CD4-positive, alpha-beta T cell treated with Interleukin-21 for 1 hour (primary cell): ENCODE data around the gene SIM2.

ENCODE experiments used
- DNase-seq: peaks from one replicate; pipeline ENCODE4 v3.0.0-alpha.2; 2020

SIM2 gene

DNA sequence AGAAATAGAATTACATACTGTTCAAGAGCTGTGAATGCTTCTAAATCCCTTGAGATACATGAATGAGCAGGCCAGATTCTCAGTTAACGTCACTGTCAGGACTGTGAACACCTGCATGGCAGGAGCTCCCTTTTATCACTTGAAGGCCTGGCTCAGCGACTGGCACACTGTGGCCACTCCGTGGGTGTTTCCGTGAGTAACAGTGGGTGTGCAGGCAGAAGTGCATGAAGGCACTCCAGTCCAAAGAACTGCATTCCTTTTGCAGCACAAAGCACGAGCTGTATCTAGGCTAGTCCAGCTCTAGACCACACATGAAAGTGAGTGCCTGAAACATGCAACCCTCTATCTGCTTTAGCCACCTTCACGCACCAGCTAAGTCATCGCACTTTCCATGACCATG is 9.6 kb upstream of the SIM2 start:
- DNase-seq, result no peak

DNA sequence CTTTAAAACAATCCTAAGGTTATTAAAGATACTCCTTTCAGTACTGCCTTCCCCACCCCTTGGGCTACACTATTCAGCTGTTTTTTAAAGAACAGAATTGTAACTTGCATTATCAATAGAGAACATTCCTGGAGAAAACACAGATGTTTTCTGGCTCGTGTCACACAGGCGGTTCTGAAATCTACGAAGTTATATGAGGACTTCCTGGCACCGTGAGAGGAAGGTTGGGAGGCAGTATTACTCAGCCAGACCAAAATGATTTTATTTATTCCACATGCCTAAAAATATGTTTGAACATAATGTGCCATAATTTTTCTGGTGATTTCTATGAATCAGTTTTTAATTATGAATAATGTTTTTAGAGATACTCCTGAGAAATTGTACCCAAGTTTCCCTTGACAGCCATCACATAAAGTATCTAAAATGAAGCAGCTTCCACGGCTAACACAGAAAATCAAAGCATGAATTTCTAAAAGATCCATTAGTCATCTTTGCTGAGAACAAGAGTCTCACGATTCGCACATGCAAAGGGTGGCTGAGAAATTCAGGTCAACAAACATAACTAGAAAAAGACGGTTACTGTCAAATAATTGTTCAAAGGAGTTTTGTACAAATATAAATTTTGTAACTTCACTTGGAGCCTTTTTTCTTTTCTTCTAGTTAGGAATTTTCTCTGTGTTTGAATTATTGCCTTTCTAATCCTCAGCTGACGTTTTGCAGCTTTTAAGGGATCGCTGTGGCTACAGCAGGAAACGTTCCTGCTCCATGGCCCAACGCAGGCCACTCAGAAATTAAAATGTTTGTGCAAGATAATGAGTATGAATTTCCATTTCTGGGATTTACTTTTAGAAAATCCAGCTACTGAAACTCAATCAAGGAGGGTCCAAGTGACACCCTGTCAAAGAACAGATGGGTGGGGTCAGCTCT is 8.0 kb upstream of the SIM2 start:
- no peak for DNase-seq

DNA sequence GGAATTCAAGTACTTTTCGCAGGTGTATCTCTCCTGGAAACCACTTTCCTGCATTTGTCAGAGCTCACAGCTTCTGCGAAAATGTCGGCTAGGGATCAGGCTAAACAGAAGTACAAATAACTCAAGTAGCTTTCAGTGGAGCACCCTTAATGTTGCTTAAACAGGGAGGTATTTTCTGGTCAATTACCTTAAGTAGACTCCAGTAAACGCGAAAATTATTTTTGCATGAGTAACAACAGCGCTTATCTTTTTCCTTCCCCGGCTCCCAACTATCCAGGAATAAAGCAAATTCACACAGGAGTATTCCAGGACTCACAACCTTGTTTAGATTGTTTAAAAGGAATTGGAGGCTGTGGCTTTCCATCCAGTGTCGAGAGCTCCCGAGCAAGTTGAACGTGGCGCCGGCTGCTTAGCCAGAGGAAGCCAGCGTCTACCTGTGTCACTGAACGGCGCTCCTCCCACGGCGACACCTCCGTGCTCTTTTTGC is 7.3 kb upstream of the SIM2 start:
- no peak for DNase-seq

DNA sequence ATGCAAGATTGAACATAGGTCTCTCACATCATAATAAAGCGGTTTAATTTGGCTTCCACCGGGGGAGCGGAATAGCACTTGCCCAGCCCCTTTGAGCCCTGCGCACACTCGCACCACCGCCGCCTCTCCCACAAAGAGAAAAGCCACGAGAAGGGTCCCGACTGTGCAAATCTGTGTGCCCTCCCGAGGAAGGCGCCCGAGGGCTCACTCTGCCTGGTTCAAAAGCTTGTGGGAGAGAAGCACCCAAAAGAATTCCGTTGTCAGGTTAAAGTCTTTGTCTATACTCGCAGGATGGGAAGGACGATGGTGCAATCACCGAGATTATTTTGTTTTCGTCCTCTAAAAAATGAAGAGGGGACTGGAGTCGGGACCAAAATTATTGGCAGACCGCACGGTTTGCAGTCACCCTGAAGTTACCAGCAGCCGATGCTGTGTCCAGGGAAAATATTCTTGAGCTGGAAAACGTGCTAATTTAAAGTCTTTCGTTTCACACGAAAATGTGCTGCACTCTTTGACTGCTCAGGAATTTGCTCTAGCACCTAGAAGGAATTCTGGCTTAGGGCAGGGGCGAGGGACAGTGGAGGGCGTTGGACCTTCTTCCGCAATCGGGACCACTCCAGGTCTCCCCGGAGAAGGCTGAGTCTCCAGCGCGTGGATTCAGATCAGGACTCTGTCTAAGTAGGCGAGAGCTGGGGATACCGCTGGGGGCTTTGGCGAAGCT is 6.6 kb upstream of the SIM2 start:
- DNase-seq, result no peak

DNA sequence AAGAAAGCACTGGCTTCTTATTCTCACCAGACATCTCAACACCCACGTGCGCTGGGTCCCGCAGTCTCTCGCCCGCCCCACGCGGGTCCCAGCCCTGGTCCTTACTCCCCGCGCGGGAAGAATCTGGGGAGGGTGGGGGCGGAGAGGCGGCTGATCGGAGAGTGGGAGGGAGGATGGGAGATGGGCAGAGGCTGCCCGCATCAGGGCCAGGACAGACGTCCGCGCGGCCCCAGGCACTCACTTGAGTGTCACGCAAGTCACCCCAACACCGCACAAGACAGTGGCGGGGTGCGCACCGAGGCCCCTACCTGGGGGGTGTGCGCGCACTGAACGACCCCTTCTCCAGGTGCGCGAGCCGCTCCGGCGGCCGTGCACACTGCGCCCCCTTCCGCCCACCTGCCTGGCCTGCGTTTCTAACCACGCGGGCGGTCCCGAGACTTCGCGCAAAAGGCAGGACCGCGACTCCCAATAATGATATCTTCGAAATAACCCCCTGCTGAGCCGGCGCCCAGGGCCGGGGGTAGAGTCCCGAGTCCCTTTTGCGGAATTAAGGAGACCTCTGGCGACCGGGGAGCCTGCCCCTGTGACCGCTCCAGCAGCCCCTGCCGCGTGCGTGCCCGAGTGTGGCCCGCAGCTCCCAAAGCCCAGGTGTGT is 6.0 kb upstream of the SIM2 start:
- DNase-seq, result no peak

DNA sequence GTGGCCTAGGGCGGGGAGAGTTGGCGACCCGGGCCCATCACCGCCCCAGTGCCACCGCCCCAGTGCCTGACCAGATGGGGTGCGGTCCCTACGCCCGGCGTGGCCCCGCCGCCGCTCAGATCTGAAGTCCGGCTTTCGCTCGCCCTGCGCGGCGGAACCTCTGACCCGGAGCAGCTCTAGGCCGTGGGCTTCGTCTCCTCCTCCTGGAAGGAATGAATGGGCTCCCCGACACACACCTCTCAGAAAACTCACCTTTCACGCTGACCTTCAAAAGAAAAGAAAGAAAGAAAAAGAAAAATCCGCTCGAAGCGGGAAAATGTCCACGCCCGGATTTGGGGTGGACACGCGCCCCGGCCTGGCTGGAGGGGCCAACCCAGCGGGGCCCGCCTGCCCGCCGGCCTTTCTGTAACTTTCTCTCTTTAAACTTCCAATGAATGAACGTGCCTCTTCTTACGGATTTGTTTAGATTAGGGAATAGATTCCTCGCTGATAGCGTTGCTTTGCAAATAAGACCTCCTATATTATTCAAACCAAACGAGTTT is 5.4 kb upstream of the SIM2 start:
- no peak for DNase-seq

DNA sequence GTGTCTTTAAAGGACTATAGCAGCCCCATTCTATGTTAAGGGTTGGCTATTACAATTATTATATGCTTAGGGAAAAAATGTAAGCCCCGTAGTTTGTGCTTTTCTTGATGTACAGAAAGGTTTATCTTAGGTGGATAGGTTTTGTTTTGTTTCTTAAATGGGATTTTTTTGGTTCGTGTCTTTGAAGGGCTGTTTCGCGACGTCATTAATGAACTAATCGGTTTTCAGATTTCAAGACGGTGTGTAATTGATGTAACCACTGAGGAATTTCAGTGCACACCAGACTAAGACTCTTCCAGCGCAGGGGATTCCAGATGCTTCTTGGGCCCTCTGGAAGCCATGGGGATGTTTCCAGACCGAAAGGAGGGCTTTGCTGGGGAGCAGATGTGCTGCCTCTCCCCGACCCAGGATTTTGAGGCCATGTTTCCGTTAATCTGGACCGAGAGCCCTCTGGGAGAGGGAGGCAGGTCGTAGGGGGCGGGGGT is 4.8 kb upstream of the SIM2 start:
- DNase-seq, result no peak

DNA sequence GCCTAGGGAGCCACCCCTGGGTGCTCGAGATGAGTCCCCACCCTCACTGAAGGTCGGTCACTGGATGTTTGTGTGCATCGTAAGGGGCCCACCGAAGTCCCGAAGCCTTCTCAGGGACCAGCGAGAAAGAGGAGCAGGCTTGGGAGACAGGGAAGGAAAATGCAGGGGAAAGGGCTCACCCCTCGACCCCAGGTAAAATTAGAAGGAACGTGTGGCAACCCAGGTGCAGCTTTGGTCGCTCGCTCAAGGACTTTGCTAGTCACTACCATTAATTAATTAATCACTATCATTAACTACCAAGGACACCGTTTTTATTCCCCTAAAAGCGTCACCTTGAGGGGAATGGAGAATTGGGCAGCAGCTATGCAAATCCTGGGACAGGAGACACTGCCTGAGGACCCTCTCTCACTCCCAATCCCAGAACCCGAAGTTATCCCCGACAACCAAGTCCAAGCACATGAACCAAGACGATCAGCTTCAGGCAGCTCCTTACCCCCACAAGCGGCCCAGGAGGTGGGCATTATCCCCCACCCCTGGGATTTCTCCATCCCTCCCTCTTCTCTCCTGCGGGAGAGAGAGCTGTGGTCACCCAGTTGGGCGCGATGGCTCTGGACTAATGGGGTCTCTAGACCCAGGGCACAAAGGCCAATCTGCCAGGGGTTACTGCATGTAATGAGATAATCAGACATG is 4.2 kb upstream of the SIM2 start:
- no peak for DNase-seq

DNA sequence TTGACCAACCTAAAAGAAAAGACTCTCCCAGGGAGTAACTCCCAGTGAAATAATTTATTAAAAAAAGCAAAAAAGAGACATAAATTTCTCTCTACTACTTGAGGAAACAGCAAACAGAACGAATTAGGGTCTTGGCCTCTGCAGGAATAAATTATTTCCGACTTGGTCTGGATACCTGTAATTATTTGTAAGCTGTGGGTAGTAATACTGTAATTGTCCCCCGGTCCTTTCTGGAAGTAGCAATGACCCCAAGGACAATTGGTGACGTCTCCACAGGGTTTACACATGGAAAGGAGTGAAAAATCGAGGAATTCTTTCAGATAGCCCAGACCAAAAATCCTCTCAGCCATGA is 3.7 kb upstream of the SIM2 start:
- no peak for DNase-seq

DNA sequence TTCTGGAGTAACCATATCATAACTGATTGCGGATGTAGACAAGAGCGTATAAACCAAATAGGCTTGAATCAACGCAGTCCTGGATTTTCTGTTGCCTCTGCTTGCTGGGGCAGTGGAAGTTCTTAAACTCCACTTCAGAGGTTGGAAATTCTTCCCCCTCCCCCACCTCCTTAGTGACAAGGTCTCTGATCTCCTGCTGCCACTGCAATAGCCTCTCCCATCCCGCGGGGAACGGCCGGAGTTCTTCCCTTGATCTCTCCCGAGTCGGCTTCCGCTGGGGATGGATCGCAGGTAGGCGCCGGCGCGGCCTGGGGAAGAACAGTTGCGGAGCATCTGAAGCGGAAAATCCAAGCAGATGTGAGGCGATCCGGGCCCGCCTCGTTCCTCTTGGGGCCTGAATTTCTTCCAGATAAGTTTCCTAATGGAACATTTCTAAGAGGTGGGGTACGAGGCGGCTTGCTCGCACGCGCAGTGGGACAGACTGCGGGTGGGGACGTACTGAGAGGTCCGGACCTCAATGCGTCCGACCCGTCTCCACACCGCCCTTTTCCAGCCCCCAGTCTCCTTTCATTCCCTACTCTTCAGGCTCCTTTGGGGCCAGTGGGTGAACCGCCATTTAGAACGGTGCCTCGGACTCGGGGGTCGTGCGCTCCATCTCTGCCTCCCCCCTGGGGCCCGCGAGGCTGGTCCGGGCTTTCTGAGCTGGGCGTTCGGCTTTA is 3.1 kb upstream of the SIM2 start:
- no peak for DNase-seq

DNA sequence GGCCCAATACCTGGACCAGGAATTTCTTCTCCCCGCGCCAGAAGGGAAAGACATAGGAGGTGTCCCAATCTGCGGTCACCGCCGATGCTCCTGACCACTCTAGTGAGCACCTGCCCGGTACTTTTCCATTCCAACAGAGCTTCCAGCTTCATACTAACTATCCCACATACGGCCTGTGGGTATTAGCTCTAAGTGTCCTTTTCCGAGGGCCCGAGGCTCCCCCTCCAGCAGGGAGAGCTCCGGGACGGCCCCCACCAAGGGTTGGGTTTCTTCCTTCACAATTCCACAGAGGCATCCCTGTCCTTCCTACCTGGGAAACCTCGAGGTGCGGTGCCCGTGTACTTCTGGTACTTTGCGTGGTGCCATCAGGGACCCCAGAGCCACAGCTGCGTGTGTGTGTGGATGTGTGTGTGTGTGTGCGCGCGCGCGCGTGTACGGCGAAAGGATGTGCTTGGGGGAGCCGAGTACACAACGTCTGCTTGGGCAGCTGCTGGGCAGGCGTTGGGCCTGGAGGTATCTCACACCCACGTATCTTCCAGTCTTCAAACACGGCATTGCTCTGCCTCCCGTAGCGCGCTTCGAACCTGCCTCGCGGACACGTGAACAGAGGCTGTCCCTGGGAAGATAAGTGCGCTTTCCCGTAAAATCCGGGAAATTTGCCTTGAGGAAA is 2.4 kb upstream of the SIM2 start:
- no peak for DNase-seq

DNA sequence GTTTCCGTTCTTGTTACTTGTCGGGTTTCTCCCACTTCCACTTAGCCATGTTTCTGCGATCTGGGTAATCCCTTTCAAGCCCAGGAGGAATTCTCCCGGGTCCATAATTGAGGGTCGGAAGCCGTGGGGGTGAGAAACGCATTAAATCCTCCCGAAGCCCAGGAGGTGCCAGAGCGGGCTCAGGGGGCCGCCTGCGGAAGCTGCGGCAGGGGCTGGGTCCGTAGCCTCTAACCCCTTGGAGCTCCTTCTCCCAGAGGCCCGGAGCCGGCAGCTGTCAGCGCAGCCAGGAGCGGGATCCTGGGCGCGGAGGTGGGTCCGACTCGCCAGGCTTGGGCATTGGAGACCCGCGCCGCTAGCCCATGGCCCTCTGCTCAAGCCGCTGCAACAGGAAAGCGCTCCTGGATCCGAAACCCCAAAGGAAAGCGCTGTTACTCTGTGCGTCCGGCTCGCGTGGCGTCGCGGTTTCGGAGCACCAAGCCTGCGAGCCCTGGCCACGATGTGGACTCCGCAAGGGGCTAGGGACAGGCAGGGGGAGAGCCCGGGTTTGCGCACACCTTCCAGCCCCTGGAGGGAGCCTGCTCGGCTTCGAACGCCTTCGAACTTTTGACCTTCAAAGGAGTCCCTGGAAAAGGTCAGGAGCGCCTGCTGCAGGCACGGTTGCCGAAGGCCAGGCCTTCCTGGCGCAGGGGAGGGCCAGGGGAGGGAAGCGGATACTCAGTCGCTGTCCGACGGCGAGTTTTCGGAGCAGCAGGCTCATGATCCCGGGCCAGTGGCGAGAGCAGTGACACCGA is 1.7 kb upstream of the SIM2 start:
- DNase-seq, result no peak

DNA sequence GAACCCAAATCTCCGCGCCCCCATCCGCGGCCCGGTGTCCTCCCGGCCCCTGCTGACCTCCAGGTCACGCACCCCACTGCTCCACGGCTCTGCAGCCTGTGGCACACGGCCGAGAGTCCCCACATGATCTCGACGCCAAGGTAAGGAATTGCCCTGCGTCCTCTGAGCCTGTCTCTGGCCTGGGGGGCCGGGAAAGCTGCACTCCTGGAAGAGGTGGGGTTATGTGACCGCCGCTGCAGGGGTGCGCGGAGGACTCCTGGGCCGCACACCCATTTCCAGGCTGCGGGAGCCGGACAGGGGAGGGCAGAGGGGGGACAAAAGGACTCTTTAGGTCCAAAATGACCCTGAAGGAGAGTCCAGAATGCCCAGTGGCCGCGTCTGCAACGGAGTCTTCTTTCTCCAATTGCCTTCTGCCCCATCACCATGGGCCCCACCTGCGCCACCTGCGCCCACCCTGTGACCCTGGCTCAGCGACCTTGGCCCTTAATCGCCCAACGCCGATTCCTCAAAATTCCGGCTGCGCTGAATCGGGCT is 997 bp upstream of the SIM2 start:
- no peak for DNase-seq

DNA sequence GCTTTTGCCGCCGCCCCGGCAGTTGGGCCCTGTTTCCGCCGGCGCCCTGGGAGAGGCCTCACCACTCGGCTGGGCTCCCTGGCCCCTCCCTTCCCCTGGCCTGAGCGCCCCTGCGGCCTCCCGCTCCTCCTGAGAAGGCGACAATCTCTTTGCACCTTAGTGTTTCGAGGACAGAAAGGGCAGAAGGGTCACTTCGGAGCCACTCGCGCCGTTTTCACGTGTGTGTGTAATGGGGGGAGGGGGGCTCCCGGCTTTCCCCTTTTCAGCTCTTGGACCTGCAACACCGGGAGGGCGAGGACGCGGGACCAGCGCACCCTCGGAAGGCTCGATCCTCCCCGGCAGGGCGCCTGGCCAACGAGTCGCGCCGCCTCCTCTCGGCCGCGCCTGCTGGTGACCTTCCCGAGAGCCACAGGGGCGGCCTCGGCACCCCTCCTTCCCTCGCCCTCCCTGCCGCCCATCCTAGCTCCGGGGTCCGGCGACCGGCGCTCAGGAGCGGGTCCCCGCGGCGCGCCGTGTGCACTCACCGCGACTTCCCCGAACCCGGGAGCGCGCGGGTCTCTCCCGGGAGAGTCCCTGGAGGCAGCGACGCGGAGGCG is 432 bp upstream of the SIM2 start:
- DNase-seq, result no peak

DNA sequence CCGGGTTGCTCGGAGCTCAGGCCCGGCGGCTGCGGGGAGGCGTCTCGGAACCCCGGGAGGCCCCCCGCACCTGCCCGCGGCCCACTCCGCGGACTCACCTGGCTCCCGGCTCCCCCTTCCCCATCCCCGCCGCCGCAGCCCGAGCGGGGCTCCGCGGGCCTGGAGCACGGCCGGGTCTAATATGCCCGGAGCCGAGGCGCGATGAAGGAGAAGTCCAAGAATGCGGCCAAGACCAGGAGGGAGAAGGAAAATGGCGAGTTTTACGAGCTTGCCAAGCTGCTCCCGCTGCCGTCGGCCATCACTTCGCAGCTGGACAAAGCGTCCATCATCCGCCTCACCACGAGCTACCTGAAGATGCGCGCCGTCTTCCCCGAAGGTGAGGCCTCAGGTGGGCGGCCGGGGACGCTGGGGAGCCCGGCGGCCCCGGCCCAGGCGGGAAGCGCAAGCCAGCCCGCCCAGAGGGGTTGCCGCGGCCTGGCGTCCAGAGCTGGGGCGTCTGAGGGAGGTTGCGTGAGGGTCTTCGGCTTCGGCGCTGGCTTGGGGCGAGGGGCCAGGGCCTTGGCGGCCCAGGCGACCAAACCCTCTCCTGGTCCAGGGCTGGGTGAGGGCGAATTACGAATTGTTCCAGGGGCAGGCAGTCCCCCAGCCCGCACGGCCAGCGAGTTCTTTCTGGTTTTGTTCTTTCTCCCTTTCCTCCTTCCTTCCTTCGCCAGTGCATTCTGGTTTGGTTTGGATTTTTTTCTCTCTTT is 805 bp downstream of the SIM2 start:
- DNase-seq, result no peak

DNA sequence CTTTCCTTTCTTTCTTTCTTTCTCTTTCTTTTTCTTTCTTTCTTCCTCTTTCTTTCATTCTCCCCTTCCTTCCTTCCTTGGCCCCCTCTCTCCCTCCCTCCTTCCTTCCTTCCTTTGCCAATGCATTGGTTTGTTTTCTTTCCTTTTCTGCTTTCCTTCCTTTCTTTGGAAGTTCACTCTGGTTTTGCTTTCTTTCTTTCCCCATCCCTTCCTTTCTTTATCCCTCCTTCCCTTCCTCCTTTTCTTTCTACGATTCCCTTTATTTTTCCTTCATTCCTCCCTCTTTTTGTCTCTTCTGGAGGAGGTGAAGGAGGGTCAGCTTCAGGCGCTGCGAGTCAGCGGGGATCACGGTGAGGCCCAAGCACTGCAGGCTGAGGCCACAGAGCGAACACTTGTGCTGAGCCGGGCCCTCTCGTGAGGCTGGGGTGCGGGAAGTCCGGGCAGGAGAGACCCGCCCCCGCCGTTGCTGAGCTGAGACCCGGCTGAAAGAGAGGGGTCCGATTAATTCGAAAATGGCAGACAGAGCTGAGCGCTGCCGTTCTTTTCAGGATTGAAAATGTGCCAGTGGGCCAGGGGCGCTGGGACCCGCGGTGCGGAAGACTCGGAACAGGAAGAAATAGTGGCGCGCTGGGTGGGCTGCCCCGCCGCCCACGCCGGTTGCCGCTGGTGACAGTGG is 1.5 kb downstream of the SIM2 start:
- no peak for DNase-seq

DNA sequence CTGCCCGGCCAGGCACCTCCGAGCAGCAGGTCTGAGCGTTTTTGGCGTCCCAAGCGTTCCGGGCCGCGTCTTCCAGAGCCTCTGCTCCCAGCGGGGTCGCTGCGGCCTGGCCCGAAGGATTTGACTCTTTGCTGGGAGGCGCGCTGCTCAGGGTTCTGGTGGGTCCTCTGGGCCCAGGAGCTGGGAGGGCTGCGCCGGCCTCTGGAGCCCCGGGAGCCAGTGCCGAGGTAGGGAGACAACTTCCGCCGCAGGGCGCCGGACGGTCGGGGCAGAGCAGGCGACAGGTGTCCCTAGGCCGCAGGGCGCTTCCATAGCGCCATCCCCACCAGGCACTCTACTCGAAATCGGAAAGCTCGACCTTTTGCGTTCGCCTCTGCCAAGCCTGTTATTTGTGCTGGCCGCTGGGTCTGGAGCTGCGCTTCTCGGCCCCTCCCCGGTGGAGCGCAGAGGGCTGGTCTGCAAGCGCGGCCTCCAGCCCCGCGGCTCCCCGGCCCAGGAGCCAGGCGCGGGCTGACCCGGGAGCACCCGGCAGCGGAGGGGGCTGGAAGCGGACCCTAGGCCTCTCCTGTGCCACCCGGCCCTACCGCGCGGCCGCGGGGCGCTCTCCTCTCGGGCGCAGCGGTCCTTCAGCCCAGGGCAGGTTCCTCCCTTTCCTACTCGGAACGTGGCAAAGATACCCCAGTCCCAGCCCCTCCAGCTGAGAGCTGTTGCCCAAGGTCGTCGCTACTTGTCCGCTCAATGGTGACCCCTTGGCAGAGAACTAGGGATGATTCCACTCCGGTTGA is 2.2 kb downstream of the SIM2 start:
- DNase-seq, result no peak
